GM18505 (cell line): ENCODE data around the gene INCA1.

ENCODE experiments used
- ATAC-seq: cut with Tn5 transposase; IDR thresholded peaks from one replicate; pipeline ENCODE4 v1.9.1; 2021; ENCODE audit not compliant: unreplicated experiment
- POLR2A ChIP-seq: IDR thresholded peaks from 4 replicates; pipeline ENCODE4 v1.6.1; 2011; ENCODE audit warnings: borderline replicate concordance; ENCODE audit not compliant: insufficient read depth, insufficient read length; ENCODE audit errors: extremely low read depth

Gene INCA1

GRCh38 chr17:4945176-4945943, 52.0 kb downstream of the INCA1 start:
- TF ChIP-seq POLR2A: peak; percentile 73
- no peak for ATAC-seq

GRCh38 chr17:4944554-4945175, 52.7 kb downstream of the INCA1 start:
- no peak for ATAC-seq
- no peak for TF ChIP-seq POLR2A

DNA sequence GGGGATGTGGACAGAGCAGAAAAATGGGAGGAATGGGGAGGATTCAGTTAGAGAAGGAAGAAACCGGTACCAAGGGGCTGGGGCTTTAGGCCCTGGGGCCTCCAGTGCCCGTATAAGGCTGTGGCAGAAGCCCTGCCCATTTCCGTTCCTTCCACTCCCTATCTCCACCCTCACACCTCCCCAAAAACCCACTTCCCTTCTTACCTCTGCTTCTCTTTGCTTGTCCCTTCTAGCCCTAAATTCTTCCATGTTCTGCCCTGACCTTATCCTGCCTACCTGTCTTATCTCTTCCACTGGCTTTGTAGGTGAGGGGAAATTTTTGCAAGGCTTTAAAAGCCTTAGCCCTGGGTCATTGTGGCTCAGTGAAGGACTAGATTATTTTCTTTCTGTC, 53.2 kb downstream of the INCA1 start:
- TF ChIP-seq POLR2A: peak; percentile 58
- no peak for ATAC-seq

DNA sequence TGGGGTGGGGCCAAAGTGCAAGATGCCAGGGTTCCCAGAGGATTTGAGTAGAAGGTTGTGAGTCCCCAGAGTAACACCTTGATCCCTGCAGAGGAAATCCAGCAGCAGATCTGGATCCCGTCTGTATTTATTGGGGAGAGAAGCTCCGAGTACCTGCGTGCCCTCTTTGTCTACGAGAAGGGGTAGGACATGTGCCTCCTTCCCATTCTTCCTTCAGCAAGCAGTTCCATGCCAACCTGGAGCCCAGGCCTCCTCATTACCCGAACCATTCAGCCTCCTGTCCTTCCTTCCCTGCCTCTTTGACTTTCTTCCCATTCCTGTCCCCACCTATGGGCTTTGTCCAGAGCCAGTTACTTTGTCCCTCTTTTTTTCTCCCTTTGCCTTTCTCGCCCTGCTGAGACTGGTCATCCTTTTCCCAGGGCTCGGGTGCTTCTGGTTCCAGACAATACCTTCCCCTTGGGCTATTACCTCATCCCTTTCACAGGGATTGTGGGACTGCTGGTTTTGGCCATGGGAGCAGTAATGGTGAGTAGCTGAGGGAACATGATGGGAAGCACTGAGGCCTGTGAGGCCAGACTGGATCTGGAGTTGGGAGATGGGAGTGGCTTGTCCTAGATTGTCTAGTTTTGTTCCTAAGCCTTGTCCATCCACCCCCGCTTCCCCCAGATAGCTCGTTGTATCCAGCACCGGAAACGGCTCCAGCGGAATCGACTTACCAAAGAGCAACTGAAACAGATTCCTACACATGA, 54.4 kb downstream of the INCA1 start:
- no peak for ATAC-seq
- no peak for TF ChIP-seq POLR2A

DNA sequence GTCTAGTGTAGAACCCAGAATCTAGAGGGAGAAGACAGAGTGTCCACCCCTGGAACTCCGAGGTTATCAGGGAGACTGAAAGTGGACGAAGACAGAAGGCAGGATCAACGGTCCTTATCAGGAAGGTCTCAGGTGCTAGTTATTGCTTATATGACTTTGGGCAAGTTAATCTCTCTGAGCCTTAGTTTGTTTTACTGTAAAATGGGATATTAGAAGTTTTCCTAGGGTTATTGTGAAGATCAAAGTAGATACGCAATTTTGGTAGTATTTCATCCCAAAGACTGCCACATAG, 56.1 kb downstream of the INCA1 start:
- no peak for TF ChIP-seq POLR2A
- ATAC-seq: no peak

DNA sequence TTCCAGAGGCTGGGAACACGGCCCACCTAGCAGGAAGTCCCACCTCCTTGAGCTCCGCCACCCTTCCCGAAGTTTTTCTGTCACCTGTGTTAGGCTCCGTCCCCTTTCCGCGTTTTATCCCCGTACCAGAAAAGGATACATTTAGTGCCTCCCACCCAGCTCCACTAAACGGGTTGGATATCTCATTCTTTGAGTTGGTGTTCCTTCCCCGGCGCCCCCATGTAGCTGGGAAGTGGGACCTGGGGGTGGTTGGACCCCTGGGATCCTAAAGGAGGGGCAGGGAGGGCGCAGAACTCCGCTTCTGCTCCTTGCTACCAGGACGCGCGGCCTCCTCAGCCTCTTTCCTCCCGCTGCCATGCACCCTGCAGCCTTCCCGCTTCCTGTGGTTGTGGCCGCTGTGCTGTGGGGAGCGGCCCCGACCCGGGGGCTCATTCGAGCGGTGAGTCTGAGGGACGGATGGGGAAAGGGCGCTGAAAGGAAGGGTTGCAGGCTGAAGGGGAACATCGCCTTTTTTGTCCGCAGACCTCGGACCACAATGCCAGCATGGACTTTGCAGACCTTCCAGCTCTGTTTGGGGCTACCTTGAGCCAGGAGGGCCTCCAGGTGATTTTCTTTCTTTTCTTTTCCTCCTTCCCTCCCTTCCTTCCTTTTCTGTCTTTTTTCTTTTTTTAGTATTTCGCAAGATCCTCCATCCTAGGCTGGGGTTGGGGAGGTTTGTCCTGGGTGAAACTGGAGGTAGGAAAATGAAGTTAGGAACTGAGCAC, 56.6 kb downstream of the INCA1 start:
- ATAC-seq: no peak
- no peak for TF ChIP-seq POLR2A

DNA sequence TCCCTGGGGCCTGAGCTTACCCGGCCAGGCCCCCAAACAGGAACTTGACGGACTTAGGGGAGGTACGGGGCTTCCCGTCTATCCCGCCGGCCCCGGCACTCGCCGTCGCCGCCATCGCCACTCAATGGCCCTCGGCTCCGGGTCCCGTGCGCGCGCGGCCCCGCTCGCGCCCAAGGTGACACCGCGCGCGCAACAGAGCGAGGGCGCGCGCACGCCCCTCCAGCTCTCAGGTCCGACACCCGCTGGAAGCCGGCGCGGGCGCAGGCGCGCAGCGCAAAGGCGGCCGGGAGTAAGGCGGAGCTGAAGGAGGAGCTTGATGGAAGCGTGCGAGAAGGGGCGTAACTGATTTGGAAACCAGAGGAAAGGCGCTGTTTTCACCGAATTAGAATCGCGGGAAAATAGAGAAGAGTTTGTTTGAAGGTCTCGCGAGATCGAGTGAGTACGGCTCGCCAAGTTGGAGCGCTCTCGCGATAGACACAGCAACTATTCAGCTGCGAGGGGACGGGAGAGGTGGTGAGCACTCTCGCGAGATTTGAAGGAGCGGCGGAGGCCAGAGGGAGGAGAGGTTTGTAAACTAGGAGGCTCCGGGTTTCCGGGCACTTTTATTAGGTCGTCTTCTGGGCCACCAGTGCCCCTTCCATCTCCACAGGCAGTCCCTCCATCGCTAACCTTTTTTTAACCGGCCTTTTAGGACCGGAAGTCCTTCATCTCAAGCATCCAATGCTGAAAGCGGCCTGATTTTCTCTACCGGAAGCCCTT, 57.3 kb downstream of the INCA1 start, which contains the start of the genes RNF167 and SLC25A11:
TSS of gene RNF167 (plus strand) at position 473 of the 759 bp plus-strand sequence. CDS start 642 bp downstream, outside the sequence.
TSS of gene SLC25A11 (minus strand) at position 251 of the 759 bp plus-strand sequence. CDS start at position 115, 136 bp downstream.
- TF ChIP-seq POLR2A: peak; percentile 90
- peak; percentile 64 for ATAC-seq

GRCh38 chr17:4939546-4939795, 57.9 kb downstream of the INCA1 start:
- TF ChIP-seq POLR2A: no peak
- ATAC-seq: peak; percentile 12

GRCh38 chr17:4938688-4939545, 58.4 kb downstream of the INCA1 start:
- no peak for TF ChIP-seq POLR2A
- ATAC-seq: no peak
